SK-N-SH (cell line): ENCODE measurements around the gene SMG7. TPM values are rescaled to one million over a fixed set of nuclear protein-coding genes. Genes with fewer than 3 reads are reported as not detected.
A peak's percentile ranks its signal among the peaks of the same experiment; 100 is the strongest.

Experiments used
- CTCF ChIA-PET: fragments of 300-600, 350-600 bp; formaldehyde crosslinking; extraction: SDS; loops from one replicate; lab custom pipeline; 2021; lab: Yijun Ruan, JAX
- POLR2A ChIA-PET: fragments of 350-600 bp; sonication (Branson Sonifier 250); formaldehyde crosslinking; extraction: SDS; loops from one replicate; lab custom pipeline; 2020; ENCODE audit warnings: antibody characterized with exemption, inconsistent platforms; lab: Yijun Ruan, JAX
- DNase-seq: peaks from one replicate; pipeline ENCODE4 v3.0.0; 2012
- H2AFZ ChIP-seq: fragments of 200-600 bp; sonication (generic); 2 replicates; pipeline ENCODE4 v1.8.1; 2016; ENCODE audit warnings: antibody characterized with exemption, mild to moderate bottlenecking, low read depth
- H3F3A ChIP-seq: fragments of 200-600 bp; sonication (generic); replicated peaks from 2 replicates; pipeline ENCODE3; 2016; ENCODE audit warnings: antibody characterized with exemption, mild to moderate bottlenecking; ENCODE audit not compliant: insufficient read depth
- H3K27ac ChIP-seq, 2 experiments: fragments of 200-500 bp in 1 of 2; fragments of 200-600 bp in 1 of 2; sonication (Bioruptor generic) in 1 of 2; sonication (generic), shearing (Covaris generic) in 1 of 2; 2 replicates each; pipeline versions ENCODE4 v1.5.1 to v1.6.1; 2014 to 2016; ENCODE audit warnings: low read depth in 2 of 2, inconsistent platforms in 1 of 2, low read length in 1 of 2, mild to moderate bottlenecking in 1 of 2, mixed read lengths in 1 of 2
- H3K27me3 ChIP-seq: fragments of 200-600 bp; sonication (generic), shearing (Covaris generic); 2 replicates; pipeline ENCODE4 v1.6.1; 2016; ENCODE audit warnings: mixed run types; ENCODE audit not compliant: insufficient read depth
- H3K36me3 ChIP-seq, 2 experiments: fragments of 200-500 bp in 1 of 2; fragments of 200-600 bp in 1 of 2; sonication (Bioruptor generic) in 1 of 2; sonication (generic) in 1 of 2; replicated peaks in 1 of 2; 2 replicates each; pipeline versions ENCODE3 to v1.5.1; 2014 to 2016; ENCODE audit warnings: low read length in 1 of 2, mild to moderate bottlenecking in 1 of 2; ENCODE audit not compliant: insufficient read depth in 2 of 2, control insufficient read depth in 1 of 2
- H3K4me1 ChIP-seq, 2 experiments: fragments of 200-500 bp in 1 of 2; fragments of 200-600 bp in 1 of 2; sonication (Bioruptor generic) in 1 of 2; sonication (generic), shearing (Covaris generic) in 1 of 2; 2 replicates each; pipeline versions ENCODE4 v1.5.1 to v1.6.1; 2014 to 2016; ENCODE audit warnings: low read depth in 1 of 2, low read length in 1 of 2, mixed run types in 1 of 2; ENCODE audit not compliant: insufficient read depth in 2 of 2, control insufficient read depth in 1 of 2
- H3K4me2 ChIP-seq: fragments of 200-600 bp; sonication (generic), shearing (Covaris generic); 2 replicates; pipeline ENCODE4 v1.6.1; 2017; ENCODE audit warnings: mixed run types
- H3K4me3 ChIP-seq, 2 experiments: fragments of 200-500 bp in 1 of 2; fragments of 200-600 bp in 1 of 2; sonication (Bioruptor generic) in 1 of 2; sonication (generic), shearing (Covaris generic) in 1 of 2; 2 replicates each; pipeline versions ENCODE4 v1.5.1 to v1.8.1; 2014 to 2016; ENCODE audit warnings: low read depth in 2 of 2, inconsistent platforms in 1 of 2, low read length in 1 of 2, mild to moderate bottlenecking in 1 of 2, mixed read lengths in 1 of 2, moderate library complexity in 1 of 2
- H3K79me2 ChIP-seq: fragments of 200-600 bp; sonication (generic); 2 replicates; pipeline ENCODE4 v1.8.1; 2017; ENCODE audit warnings: mild to moderate bottlenecking; ENCODE audit not compliant: insufficient read depth
- H3K9ac ChIP-seq: fragments of 200-600 bp; sonication (generic); 2 replicates; pipeline ENCODE4 v1.6.1; 2017; ENCODE audit warnings: mixed run types
- H3K9me2 ChIP-seq: fragments of 200-600 bp; sonication (generic); 2 replicates; pipeline ENCODE4 v1.6.1; 2017; ENCODE audit warnings: mixed run types
- H3K9me3 ChIP-seq: fragments of 200-600 bp; sonication (generic); 2 replicates; pipeline ENCODE4 v1.6.1; 2017; ENCODE audit warnings: mixed run types, mild to moderate bottlenecking, moderate library complexity
- H4K20me1 ChIP-seq: fragments of 200-600 bp; sonication (generic); 2 replicates; pipeline ENCODE4 v1.6.1; 2017; ENCODE audit warnings: mild to moderate bottlenecking, mixed run types; ENCODE audit not compliant: insufficient read depth
- CTCF ChIP-seq: fragments of 200-600 bp; sonication (generic); IDR thresholded peaks from 2 replicates; pipeline ENCODE4 v1.6.1; 2017; ENCODE audit warnings: antibody characterized with exemption, mild to moderate bottlenecking, moderate library complexity
- ELF1 ChIP-seq: IDR thresholded peaks from 2 replicates; pipeline ENCODE4 v1.4.0; 2012
- FOSL2 ChIP-seq: IDR thresholded peaks from 2 replicates; pipeline ENCODE4 v1.4.0; 2012; ENCODE audit warnings: low read depth, mild to moderate bottlenecking, moderate library complexity, borderline replicate concordance
- FOXJ3 ChIP-seq: sonication (generic); formaldehyde crosslinking; IDR thresholded peaks from 2 replicates; pipeline ENCODE4 v1.5.1; 2020; ENCODE audit warnings: mild to moderate bottlenecking, missing genetic modification reagents
- FOXM1 ChIP-seq: IDR thresholded peaks from 2 replicates; pipeline ENCODE4 v1.4.0; 2012; ENCODE audit warnings: low read depth, mild to moderate bottlenecking
- GABPA ChIP-seq: IDR thresholded peaks from 2 replicates; pipeline ENCODE4 v1.4.0; 2012; ENCODE audit warnings: low read depth, mild to moderate bottlenecking
- JUND ChIP-seq: IDR thresholded peaks from 2 replicates; pipeline ENCODE4 v1.4.0; 2012
- MEF2A ChIP-seq: IDR thresholded peaks from 2 replicates; pipeline ENCODE4 v1.4.0; 2012; ENCODE audit warnings: low read depth, borderline replicate concordance
- NRF1 ChIP-seq: IDR thresholded peaks from 2 replicates; pipeline ENCODE4 v1.6.1; 2012; ENCODE audit warnings: low read depth, mild to moderate bottlenecking, low read length
- PBX3 ChIP-seq: IDR thresholded peaks from 2 replicates; pipeline ENCODE4; 2012
- POLR2AphosphoS5 ChIP-seq: IDR thresholded peaks from 2 replicates; pipeline ENCODE4 v1.6.1; 2012; ENCODE audit warnings: low read depth, low read length
- RAD21 ChIP-seq: IDR thresholded peaks from 2 replicates; pipeline ENCODE4 v1.6.1; 2012; ENCODE audit warnings: mild to moderate bottlenecking, low read length
- RCOR1 ChIP-seq: fragments of 150-350 bp; IDR thresholded peaks from 2 replicates; pipeline ENCODE4 v1.6.1; 2017; ENCODE audit warnings: antibody characterized with exemption, low read length
- RXRA ChIP-seq: IDR thresholded peaks from 2 replicates; pipeline ENCODE4 v1.4.0; 2012; ENCODE audit warnings: low read depth, mild to moderate bottlenecking, borderline replicate concordance
- SIN3A ChIP-seq: IDR thresholded peaks from 2 replicates; pipeline ENCODE4 v1.6.1; 2012; ENCODE audit warnings: low read depth, mild to moderate bottlenecking, low read length, moderate library complexity, borderline replicate concordance
- SMC3 ChIP-seq: IDR thresholded peaks from 2 replicates; pipeline ENCODE4 v1.6.1; 2012; ENCODE audit warnings: low read depth, low read length, improper control_type of control experiment
- TEAD4 ChIP-seq: IDR thresholded peaks from 2 replicates; pipeline ENCODE4 v1.4.0; 2012; ENCODE audit warnings: mild to moderate bottlenecking, borderline replicate concordance; ENCODE audit not compliant: insufficient read depth
- USF1 ChIP-seq: IDR thresholded peaks from 2 replicates; pipeline ENCODE4 v1.4.0; 2012; ENCODE audit warnings: low read depth, borderline replicate concordance
- YY1 ChIP-seq: IDR thresholded peaks from 2 replicates; pipeline ENCODE4 v1.4.0; 2012; ENCODE audit warnings: low read depth, mild to moderate bottlenecking
- ZBTB33 ChIP-seq: IDR thresholded peaks from 2 replicates; pipeline ENCODE4 v1.4.0; 2012; ENCODE audit warnings: low read depth, borderline replicate concordance
- WGBS: methylation state at CpG from one replicate; pipeline ENCODE4 v1.1.6; 2017; ENCODE audit warnings: low lambda C conversion rate; 5-methylcytosine and 5-hydroxymethylcytosine counted together
- polyA plus RNA-seq, 3 experiments: library from polyadenylated mRNA; depleted of rRNA; stranded (reverse); fragments of >200 nt; gene quantifications; 2 replicates each; pipeline ENCODE4 v1.2.3, GENCODE V29; 2012

Gene SMG7
- polyA plus RNA-seq, 1 of the 3 experiments (the other 2 are of a cell fraction) = 19.8 TPM

- Histone ChIP-seq H3K9ac (no peak overlapping the region; the same call in 1 of the 2 replicates), H3K27ac (peak overlapping the region in 1 of 2 experiments; percentile 43; a peak in 2 of 4 replicates), H3K9me2 (no peaks in the 10 kb centered on the region), H3K4me2 (peak overlapping the region; percentile 20; the same call in 1 of the 2 replicates), H3F3A (peaks cover 7% of the 10 kb centered on the region), H3K36me3 (no peaks in the 10 kb centered on the region), H3K4me3 (no peak overlapping the region), H3K27me3 (no peaks in the 10 kb centered on the region), H3K9me3 (no peaks in the 10 kb centered on the region), H3K79me2 (no peaks in the 10 kb centered on the region), H3K4me1 (peaks cover 0 to 8% of the 10 kb centered on the region in 2 experiments; a peak in 2 of 4 replicates), H4K20me1 (no peaks in the 10 kb centered on the region), H2AFZ (0 out of 2 replicates have a peak overlapping the region, but pooled peaks have one; percentile 55)
- DNase-seq = no peak
- TF ChIP-seq SIN3A (no peak), ELF1 (no peak), POLR2AphosphoS5 (no peak), TEAD4 (no peak), MEF2A (no peak), RAD21 (no peak), FOXJ3 (CRISPR knock-in tag) (no peak), RXRA (no peak), FOSL2 (no peak), SMC3 (no peak), RCOR1 (no peak), NRF1 (no peak), USF1 (no peak), PBX3 (no peak), ZBTB33 (no peak), GABPA (no peak), JUND (no peak), FOXM1 (no peak), YY1 (no peak), CTCF (no peak)
- ChIA-PET POLR2A (no interaction called here), CTCF (interaction anchor here (1.0 to 1.5 kb wide), 3 partner anchors 10 to 287 kb away, joined by 3 to 6 read pairs (median 3); no protein-coding TSS in a partner anchor)
- WGBS = 59% methylated on average over 4 of the region's 4 CpGs
Measured at GRCh38 chr1:183569141-183569540, 96.8 kb downstream of the SMG7 start.
